H9 (cell line): Measurements from ENCODE around the gene SSBP2. TPM values are rescaled to one million over a fixed set of nuclear protein-coding genes. Genes with fewer than 3 reads are reported as not detected.
A peak's percentile ranks its signal among the peaks of the same experiment; 100 is the strongest.

Experiments
- DNase-seq: peaks from one replicate; pipeline ENCODE4 v3.0.0-alpha.2; 2017
- H2AFZ ChIP-seq: one replicate; pipeline ENCODE4 v1.6.1; 2013; ENCODE audit warnings: mild to moderate bottlenecking, low read length, control low read depth, moderate library complexity
- H2AK5ac ChIP-seq: 2 replicates; pipeline ENCODE4 v1.6.1; 2013; ENCODE audit warnings: low read length, control low read depth, mixed read lengths; ENCODE audit not compliant: insufficient read length
- H2BK120ac ChIP-seq: one replicate; pipeline ENCODE4 v1.6.1; 2013; ENCODE audit warnings: low read depth, mild to moderate bottlenecking, low read length, control low read depth, inconsistent platforms; ENCODE audit not compliant: poor library complexity, severe bottlenecking
- H2BK12ac ChIP-seq: 2 replicates; pipeline ENCODE4 v1.6.1; 2013; ENCODE audit warnings: low read length, control low read depth, mixed read lengths, low read depth; ENCODE audit not compliant: insufficient read length
- H2BK15ac ChIP-seq: 2 replicates; pipeline ENCODE4 v1.6.1; 2013; ENCODE audit warnings: low read depth, low read length, control low read depth
- H2BK20ac ChIP-seq: one replicate; pipeline ENCODE4 v1.6.1; 2013; ENCODE audit warnings: low read depth, mild to moderate bottlenecking, low read length, control low read depth, inconsistent platforms; ENCODE audit not compliant: poor library complexity, severe bottlenecking
- H2BK5ac ChIP-seq: 2 replicates; pipeline ENCODE4 v1.6.1; 2013; ENCODE audit warnings: low read length, control low read depth, mixed read lengths; ENCODE audit not compliant: insufficient read length
- H3K14ac ChIP-seq: 2 replicates; pipeline ENCODE4 v1.6.1; 2013; ENCODE audit warnings: low read length, control low read depth; ENCODE audit not compliant: insufficient read depth
- H3K18ac ChIP-seq: 2 replicates; pipeline ENCODE4 v1.6.1; 2013; ENCODE audit warnings: low read depth, mild to moderate bottlenecking, mixed read lengths, low read length, control low read depth; ENCODE audit not compliant: insufficient read length
- H3K23ac ChIP-seq: 2 replicates; pipeline ENCODE4 v1.6.1; 2013; ENCODE audit warnings: low read length, control low read depth, mixed read lengths, low read depth; ENCODE audit not compliant: insufficient read length
- H3K23me2 ChIP-seq: 2 replicates; pipeline ENCODE4 v1.6.1; 2013; ENCODE audit warnings: low read depth, mild to moderate bottlenecking, mixed read lengths, low read length, control low read depth; ENCODE audit not compliant: insufficient read length, poor library complexity, severe bottlenecking
- H3K27ac ChIP-seq: 2 replicates; pipeline ENCODE4 v1.5.1; 2013; ENCODE audit warnings: low read length, control low read depth, mixed read lengths, low read depth; ENCODE audit not compliant: insufficient read length
- H3K27me3 ChIP-seq: 2 replicates; pipeline ENCODE4 v1.6.1; 2013; ENCODE audit warnings: low read length, control low read depth, inconsistent platforms; ENCODE audit not compliant: insufficient read depth
- H3K4ac ChIP-seq: 2 replicates; pipeline ENCODE4 v1.6.1; 2013; ENCODE audit warnings: low read depth, mild to moderate bottlenecking, control low read depth, inconsistent platforms, low read length, moderate library complexity
- H3K4me1 ChIP-seq: 2 replicates; pipeline ENCODE4 v1.6.1; 2013; ENCODE audit warnings: low read length, control low read depth, inconsistent platforms; ENCODE audit not compliant: insufficient read depth
- H3K4me2 ChIP-seq: 2 replicates; pipeline ENCODE4 v1.6.1; 2013; ENCODE audit warnings: low read length, control low read depth, mixed read lengths; ENCODE audit not compliant: insufficient read length, insufficient read depth
- H3K56ac ChIP-seq: 2 replicates; pipeline ENCODE4 v1.6.1; 2013; ENCODE audit warnings: low read depth, mild to moderate bottlenecking, mixed read lengths, low read length, control low read depth; ENCODE audit not compliant: insufficient read length
- H3K79me1 ChIP-seq: 2 replicates; pipeline ENCODE4 v1.6.1; 2013; ENCODE audit warnings: low read depth, mild to moderate bottlenecking, moderate library complexity, low read length, control low read depth, inconsistent platforms; ENCODE audit not compliant: insufficient read depth, poor library complexity, severe bottlenecking
- H3K79me2 ChIP-seq: 2 replicates; pipeline ENCODE4 v1.6.1; 2013; ENCODE audit warnings: low read length, control low read depth, inconsistent platforms; ENCODE audit not compliant: insufficient read depth
- H3K9ac ChIP-seq: 2 replicates; pipeline ENCODE4 v1.6.1; 2013; ENCODE audit warnings: low read length, control low read depth, mixed read lengths; ENCODE audit not compliant: insufficient read length; ENCODE audit errors: extremely low read depth
- H3K9me3 ChIP-seq: one replicate; pipeline ENCODE4 v1.6.1; 2013; ENCODE audit warnings: low read depth, low read length, inconsistent platforms; ENCODE audit not compliant: control insufficient read depth
- H3T11ph ChIP-seq: one replicate; pipeline ENCODE4 v1.6.1; 2013; ENCODE audit warnings: mild to moderate bottlenecking, low read length, control low read depth, inconsistent platforms
- H4K20me1 ChIP-seq: one replicate; pipeline ENCODE4 v1.6.1; 2013; ENCODE audit not compliant: control insufficient read depth, insufficient read length, insufficient read depth
- H4K5ac ChIP-seq: 2 replicates; pipeline ENCODE4 v1.6.1; 2013; ENCODE audit warnings: low read depth, mild to moderate bottlenecking, mixed read lengths, low read length, control low read depth; ENCODE audit not compliant: insufficient read length
- H4K8ac ChIP-seq: replicated peaks from 2 replicates; pipeline ENCODE4 v1.6.1; 2013; ENCODE audit warnings: low read length, control low read depth, mixed read lengths, low read depth; ENCODE audit not compliant: insufficient read length
- H4K91ac ChIP-seq: 2 replicates; pipeline ENCODE4 v1.6.1; 2013; ENCODE audit warnings: low read depth, mild to moderate bottlenecking, moderate library complexity, mixed read lengths, low read length, control low read depth; ENCODE audit not compliant: insufficient read length
- H3K27ac Mint-ChIP-seq, 3 experiments: 2 replicates in 2 of 3; 3 replicates in 1 of 3; pipeline ENCODE4 v1.8.0; 2020 to 2021; ENCODE audit warnings: mixed read lengths in 3 of 3, mild to moderate bottlenecking in 1 of 3, moderate library complexity in 1 of 3
- H3K27me3 Mint-ChIP-seq: 2 replicates; pipeline ENCODE4 v1.8.0; 2021; ENCODE audit warnings: low read depth, mild to moderate bottlenecking, moderate library complexity, mixed read lengths
- H3K36me3 Mint-ChIP-seq, 3 experiments: 2 replicates in 2 of 3; 3 replicates in 1 of 3; pipeline ENCODE4 v1.8.0; 2020 to 2021; ENCODE audit warnings: low read depth in 3 of 3, mixed read lengths in 3 of 3; ENCODE audit not compliant: insufficient read depth in 1 of 3
- H3K4me1 Mint-ChIP-seq, 2 experiments: 2 replicates each; pipeline ENCODE4 v1.8.0; 2020; ENCODE audit warnings: mixed read lengths in 2 of 2
- H3K4me3 Mint-ChIP-seq, 2 experiments: 2 replicates in 1 of 2; 3 replicates in 1 of 2; pipeline ENCODE4 v1.8.0; 2020 to 2021; ENCODE audit warnings: mild to moderate bottlenecking in 2 of 2, mixed read lengths in 2 of 2, moderate library complexity in 1 of 2
- H3K9me3 Mint-ChIP-seq, 2 experiments: 2 replicates in 1 of 2; 3 replicates in 1 of 2; pipeline ENCODE4 v1.8.0; 2020; ENCODE audit warnings: mild to moderate bottlenecking in 2 of 2, mixed read lengths in 2 of 2, moderate library complexity in 1 of 2
- CTCF ChIP-seq: fragments of 200-600 bp; sonication (generic); conservative IDR thresholded peaks from 3 replicates; pipeline ENCODE4 v1.8.0; 2021; ENCODE audit warnings: antibody characterized with exemption, mild to moderate bottlenecking
- WGBS: extraction: QIAGEN DNeasy Blood & Tissue Kit; methylation state at CpG from one replicate; pipeline ENCODE4 v1.1.7; 2013; ENCODE audit warnings: missing lambda C conversion rate, low lambda C conversion rate, mixed read lengths; ENCODE audit not compliant: insufficient read length; ENCODE audit errors: extremely low coverage; 5-methylcytosine and 5-hydroxymethylcytosine counted together
- total RNA-seq: library from RNA; stranded (reverse); gene quantifications from 2 replicates; pipeline ENCODE4 v1.2.1, GENCODE V29; 2021

SSBP2 gene
- total RNA-seq, 1 experiment from 2014 or later = 35.6 TPM

- Mint-ChIP-seq H3K4me3 (0 out of 5 replicates have a peak overlapping the region, but pooled peaks of 1 of the 2 experiments have one; percentile 4), H3K4me1 (peaks cover 27 to 30% of the 10 kb centered on the region in 2 experiments), H3K9me3 (peaks cover 0 to 12% of the 10 kb centered on the region in 2 experiments; a peak in 4 of 5 replicates), H3K36me3 (peaks cover 0 to 9% (median 0%) of the 10 kb centered on the region in 3 experiments; a peak in 4 of 7 replicates), H3K27ac (peak overlapping the region in 2 of 3 experiments; percentile 55 to 63; a peak in 5 of 7 replicates), H3K27me3 (no peaks in the 10 kb centered on the region)
- H3K27me3 ChIP-seq = no peaks in the 10 kb centered on the region
- no peak overlapping the region for H2AK5ac ChIP-seq
- no peak overlapping the region for H2BK5ac ChIP-seq
- H3K56ac ChIP-seq = no peak overlapping the region
- peak overlapping the region; percentile 2 for H2BK120ac ChIP-seq
- no peaks in the 10 kb centered on the region for H3K23me2 ChIP-seq
- H2BK15ac ChIP-seq = no peak overlapping the region
- H4K8ac ChIP-seq = no peak overlapping the region
- peaks cover 6% of the 10 kb centered on the region; the same call in 1 of the 2 replicates for H3K4me1 ChIP-seq
- no peak for TF ChIP-seq CTCF
- no peak overlapping the region for H3K23ac ChIP-seq
- no peak for DNase-seq
- H2BK12ac ChIP-seq = no peak overlapping the region
- no peaks in the 10 kb centered on the region for H4K20me1 ChIP-seq
- H3K18ac ChIP-seq = no peak overlapping the region
- no peaks in the 10 kb centered on the region for H3K79me1 ChIP-seq
- no peak overlapping the region for H4K5ac ChIP-seq
- H4K91ac ChIP-seq = no peak overlapping the region
- no peaks in the 10 kb centered on the region for H3K79me2 ChIP-seq
- H3T11ph ChIP-seq = no peak overlapping the region
- no peak overlapping the region for H3K4ac ChIP-seq
- H3K4me2 ChIP-seq = no peak overlapping the region
- H2BK20ac ChIP-seq = no peak overlapping the region
- no peaks in the 10 kb centered on the region for H3K9me3 ChIP-seq
- H3K27ac ChIP-seq = no peak overlapping the region
- no peak overlapping the region for H3K9ac ChIP-seq
- WGBS = no CpG with 5 or more reads among the region's 5 CpGs
- H2AFZ ChIP-seq = no peak overlapping the region
- H3K14ac ChIP-seq = no peak overlapping the region
These were observed 36.1 kb upstream of the SSBP2 start for GRCh38 chr5:81786991-81787390.
